Astrocyte of the spinal cord (primary cell): ENCODE data around the gene LRP2.

Experiments used
- DNase-seq: peaks from one replicate; pipeline ENCODE4 v3.0.0; 2011; ENCODE audit warnings: low read depth, low spot score
- H3K4me3 ChIP-seq: 2 replicates; pipeline ENCODE4 v1.5.1; 2011; ENCODE audit warnings: low read depth, mild to moderate bottlenecking, low read length, moderate library complexity
- in situ Hi-C: cut with HindIII; loops from 2 replicates; pipeline ENCODE4 v1.10.0; 2017; ENCODE audit warnings: low sequenced_read_pairs
- TF ChIP-seq, protein P1 (sequence below): IDR thresholded peaks from 2 replicates; pipeline ENCODE4 v1.5.1; 2012; ENCODE audit warnings: low read depth, mild to moderate bottlenecking, low read length, inconsistent platforms

The LRP2 gene

DNA sequence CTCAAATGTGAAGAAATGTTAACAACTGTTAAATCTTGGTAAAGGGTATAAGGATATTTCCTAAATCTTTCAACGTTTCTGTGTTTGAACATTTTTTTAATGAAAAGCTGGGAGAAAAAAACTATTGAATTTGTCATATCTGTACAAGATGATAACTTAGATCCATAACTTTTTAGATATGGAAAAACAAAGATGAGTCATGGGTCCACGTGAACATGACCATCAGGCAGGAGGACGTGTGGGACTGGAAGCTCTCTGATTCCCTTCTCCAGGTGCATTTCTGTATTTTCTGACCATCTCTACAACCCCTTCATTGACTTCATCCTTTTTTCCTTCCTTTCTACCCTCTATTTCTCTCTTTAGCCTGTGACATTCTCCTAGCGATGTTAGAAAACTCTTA is 151.4 kb downstream of the LRP2 start:
- in situ Hi-C loops, result no loop called here
- DNase-seq, result no peak
- TF ChIP-seq, protein P1, sequence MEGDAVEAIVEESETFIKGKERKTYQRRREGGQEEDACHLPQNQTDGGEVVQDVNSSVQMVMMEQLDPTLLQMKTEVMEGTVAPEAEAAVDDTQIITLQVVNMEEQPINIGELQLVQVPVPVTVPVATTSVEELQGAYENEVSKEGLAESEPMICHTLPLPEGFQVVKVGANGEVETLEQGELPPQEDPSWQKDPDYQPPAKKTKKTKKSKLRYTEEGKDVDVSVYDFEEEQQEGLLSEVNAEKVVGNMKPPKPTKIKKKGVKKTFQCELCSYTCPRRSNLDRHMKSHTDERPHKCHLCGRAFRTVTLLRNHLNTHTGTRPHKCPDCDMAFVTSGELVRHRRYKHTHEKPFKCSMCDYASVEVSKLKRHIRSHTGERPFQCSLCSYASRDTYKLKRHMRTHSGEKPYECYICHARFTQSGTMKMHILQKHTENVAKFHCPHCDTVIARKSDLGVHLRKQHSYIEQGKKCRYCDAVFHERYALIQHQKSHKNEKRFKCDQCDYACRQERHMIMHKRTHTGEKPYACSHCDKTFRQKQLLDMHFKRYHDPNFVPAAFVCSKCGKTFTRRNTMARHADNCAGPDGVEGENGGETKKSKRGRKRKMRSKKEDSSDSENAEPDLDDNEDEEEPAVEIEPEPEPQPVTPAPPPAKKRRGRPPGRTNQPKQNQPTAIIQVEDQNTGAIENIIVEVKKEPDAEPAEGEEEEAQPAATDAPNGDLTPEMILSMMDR, result no peak
- no peak overlapping the region for H3K4me3 ChIP-seq

DNA sequence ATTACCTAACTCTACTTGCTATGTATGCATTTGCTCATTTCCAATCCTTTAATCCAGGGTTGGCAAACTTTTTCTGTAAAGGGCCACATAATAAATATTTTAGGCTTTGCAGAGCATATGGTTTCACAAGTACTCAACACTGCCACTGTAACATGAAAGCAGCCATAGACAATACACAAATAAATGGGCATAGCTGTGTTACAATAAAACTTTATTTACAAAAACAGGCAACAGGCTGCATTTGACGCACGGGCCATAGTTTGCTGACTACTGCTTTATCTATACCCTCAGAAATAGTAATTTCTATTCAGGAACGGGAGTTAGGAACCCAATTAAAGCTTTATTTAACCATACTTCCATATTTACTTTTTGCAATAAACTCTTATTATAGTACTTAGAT is 154.3 kb downstream of the LRP2 start:
- no peak overlapping the region for H3K4me3 ChIP-seq
- in situ Hi-C loops, result no loop called here
- TF ChIP-seq, protein P1, result no peak
- no peak for DNase-seq

DNA sequence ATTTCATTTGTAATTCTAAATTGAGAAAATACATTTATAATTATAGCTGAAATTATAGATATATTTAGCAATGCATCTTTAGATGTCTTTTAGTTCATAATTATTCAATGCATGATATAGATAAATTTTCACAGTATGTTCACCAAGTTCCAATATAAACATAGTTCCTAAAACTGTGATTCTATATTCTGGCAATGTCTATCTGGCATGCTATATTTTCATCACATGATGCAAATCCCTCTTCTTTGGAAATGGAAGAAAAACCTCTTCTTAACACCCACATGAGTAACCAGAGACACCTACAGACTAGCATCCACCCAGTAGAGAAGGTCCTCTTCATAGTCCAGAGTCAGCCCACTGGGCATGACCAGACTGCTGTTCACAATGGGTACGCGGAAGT is 157.2 kb downstream of the LRP2 start:
- no peak overlapping the region for H3K4me3 ChIP-seq
- in situ Hi-C loops, result no loop called here
- TF ChIP-seq, protein P1, result no peak
- no peak for DNase-seq

DNA sequence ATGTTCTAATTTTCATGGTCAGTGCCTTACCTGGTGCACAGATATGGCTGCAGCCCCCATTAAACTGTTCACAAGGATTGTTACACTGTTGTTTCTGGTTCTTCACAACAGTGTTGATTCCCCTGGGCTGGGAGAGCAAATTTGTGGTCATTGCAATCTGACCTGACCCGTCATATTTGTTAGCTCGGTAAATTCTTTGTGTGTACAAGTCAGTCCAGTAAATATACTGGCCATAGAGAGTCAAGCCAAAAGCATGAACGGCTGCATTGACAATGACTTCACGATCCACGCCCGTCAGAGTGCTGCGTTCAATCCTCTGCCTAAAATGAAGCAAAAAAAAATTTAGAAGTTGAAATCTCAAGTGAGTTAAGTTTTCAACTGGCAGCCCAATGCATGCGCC is 158.4 kb downstream of the LRP2 start:
- H3K4me3 ChIP-seq, result no peak overlapping the region
- in situ Hi-C loops, result no loop called here
- DNase-seq, result no peak
- TF ChIP-seq, protein P1, result no peak

DNA sequence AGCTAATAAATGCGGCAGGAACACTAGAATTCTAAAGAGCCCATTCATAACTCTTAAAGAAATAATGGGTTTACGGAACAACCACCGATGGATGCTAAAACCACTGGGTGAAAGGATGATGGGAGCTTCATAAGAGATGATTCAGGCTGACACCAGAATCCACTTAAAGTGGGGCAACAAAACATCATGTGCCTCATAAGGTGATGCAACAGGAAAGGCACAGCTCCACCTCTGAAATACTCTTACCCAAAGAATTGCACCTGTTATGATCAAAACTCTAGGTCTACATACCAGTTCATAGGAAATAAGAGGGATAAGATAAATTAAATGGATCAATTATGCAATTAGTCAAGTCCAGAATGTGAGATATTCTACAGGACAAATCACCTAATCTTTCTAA is 161.6 kb downstream of the LRP2 start:
- no peak overlapping the region for H3K4me3 ChIP-seq
- TF ChIP-seq, protein P1, result no peak
- DNase-seq, result no peak
- in situ Hi-C loops, result no loop called here

DNA sequence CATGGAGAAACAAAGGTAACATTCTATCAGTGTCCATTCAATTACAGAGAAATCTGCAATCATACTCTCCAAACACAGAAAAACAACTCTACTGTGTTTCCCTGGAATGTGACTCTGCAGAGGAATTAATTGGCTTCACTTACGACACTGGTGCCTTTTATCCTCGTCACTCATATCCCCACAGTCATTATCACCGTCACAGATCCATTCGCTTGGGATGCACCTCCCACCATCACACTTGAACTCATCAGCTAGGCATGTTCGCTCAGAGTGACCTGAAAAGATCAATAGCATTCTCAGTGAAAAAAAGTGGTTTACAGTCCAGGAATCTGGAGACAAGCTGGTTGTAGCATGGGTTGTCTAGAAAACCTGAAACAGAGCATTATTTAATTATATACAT is 168.7 kb downstream of the LRP2 start:
- TF ChIP-seq, protein P1, result no peak
- DNase-seq, result no peak
- no peak overlapping the region for H3K4me3 ChIP-seq
- in situ Hi-C loops, result no loop called here

DNA sequence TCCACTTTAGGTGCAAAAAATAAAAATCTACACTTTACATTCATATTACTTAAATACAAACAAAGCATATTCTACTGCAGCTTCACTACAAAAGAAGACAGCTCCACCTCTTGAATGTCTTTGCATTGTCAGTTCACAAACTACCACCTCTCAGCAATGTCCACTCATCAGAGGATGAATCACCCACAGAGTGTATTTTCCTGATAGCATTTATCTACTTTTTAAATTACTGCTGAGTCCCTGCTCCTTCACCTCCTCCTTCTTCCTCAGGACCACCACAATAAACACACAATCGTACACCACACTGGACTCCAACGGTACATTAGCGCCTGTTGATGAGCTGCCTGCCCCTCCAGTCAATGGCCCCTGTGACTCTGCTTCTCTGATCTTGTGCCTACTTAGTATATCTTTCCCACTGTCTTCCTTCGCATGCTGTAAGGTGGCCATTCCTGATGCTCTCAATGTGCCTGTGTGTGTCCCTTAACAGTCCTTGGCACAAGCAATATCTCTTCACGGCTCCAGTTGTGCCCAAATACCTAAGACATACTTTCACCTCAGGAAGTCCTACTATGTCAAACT is 172.0 kb downstream of the LRP2 start:
- no peak for DNase-seq
- in situ Hi-C loops, result no loop called here
- TF ChIP-seq, protein P1, result no peak
- H3K4me3 ChIP-seq, result no peak overlapping the region
